PC-9 (cell line): Measurements from ENCODE around the gene ABCB8.

Source experiments
- EZH2 ChIP-seq: fragments of 200-600 bp; sonication (generic); IDR thresholded peaks from 2 replicates; pipeline ENCODE4 v1.8.0; 2017; ENCODE audit warnings: antibody characterized with exemption, low read depth
- TF ChIP-seq, protein P1 (sequence below): fragments of 200-600 bp; sonication (generic); conservative IDR thresholded peaks from 2 replicates; pipeline ENCODE4 v1.6.1; 2017; ENCODE audit warnings: mixed run types, antibody characterized with exemption, mild to moderate bottlenecking, moderate library complexity

DNA sequence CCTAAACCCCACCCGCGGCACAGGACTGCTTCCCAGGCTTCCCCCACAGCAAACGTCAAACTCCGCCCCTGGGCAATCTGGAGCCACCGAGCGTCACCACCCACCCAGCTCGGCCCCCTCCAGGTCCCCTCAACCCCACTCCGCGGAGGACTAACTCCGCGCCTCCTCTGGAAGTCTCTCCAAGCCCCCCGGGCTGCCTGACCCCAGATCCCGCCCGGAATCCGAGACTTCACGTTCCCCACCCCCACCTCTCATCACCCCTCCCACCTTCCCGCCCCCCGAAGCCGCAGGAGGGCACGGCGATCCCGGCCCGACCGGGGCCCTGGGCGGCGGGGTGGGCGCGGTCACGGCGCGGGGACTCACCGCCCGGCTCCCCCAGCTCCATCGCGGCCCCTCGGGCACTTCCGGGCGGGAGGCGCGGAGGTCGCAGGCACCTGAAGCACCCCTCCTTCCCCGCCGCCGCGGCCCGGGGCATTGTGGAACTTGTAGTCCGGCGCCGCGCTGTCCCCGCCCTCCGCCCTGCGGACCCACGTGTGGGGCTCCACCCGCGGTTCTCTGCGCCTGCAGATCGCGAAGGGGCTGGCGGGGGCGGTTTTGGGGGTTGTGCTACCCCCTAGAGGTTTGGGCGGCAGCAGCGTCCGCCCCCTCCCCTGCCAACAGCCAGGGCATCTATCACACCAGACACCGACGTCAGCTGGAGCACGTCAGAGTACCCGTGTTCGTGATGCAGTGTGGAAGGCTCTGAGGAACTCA lies 55.0 kb downstream of the ABCB8 start, which contains the start of gene TMUB1:
- no peak for TF ChIP-seq EZH2
- TF ChIP-seq, protein P1, sequence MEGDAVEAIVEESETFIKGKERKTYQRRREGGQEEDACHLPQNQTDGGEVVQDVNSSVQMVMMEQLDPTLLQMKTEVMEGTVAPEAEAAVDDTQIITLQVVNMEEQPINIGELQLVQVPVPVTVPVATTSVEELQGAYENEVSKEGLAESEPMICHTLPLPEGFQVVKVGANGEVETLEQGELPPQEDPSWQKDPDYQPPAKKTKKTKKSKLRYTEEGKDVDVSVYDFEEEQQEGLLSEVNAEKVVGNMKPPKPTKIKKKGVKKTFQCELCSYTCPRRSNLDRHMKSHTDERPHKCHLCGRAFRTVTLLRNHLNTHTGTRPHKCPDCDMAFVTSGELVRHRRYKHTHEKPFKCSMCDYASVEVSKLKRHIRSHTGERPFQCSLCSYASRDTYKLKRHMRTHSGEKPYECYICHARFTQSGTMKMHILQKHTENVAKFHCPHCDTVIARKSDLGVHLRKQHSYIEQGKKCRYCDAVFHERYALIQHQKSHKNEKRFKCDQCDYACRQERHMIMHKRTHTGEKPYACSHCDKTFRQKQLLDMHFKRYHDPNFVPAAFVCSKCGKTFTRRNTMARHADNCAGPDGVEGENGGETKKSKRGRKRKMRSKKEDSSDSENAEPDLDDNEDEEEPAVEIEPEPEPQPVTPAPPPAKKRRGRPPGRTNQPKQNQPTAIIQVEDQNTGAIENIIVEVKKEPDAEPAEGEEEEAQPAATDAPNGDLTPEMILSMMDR: no peak
